ENCODE measurements around the gene ZFP64. TPM values are rescaled to one million over a fixed set of nuclear protein-coding genes. Genes with fewer than 3 reads are reported as not detected.
"Not testable (repeated sequence)": the region's sequence is repeated elsewhere in the genome, so short reads cannot be mapped to it uniquely, and the experiment has no call there.

Gene ZFP64
- total RNA-seq, 1 experiment from 2014 or later, result 16.0 TPM

DNA sequence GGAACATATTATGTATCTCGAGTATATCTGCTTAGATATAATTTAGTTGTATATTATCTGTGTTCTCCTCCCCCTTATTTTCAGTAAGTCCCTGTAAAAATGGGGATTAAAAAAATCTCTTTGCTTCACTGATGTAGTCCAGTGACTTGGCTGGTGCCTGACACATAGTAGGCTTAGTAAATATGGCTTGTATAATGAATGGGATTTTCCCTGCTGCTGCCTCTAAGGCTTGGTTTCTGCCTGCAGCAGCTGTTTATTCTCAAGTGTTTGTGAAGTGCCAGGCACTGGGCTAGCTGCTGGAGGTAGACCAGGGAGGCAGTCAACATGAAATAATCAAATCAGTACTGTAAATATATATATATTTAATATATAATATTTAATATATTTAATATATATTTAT, 1.6 kb upstream of the ZFP64 start:
- ATAC-seq (no peak), DNase-seq (ENCODE audit: low read depth, low spot score) (no peak)
- Histone ChIP-seq H3K27me3 (ENCODE audit: insufficient read depth, low read length) (no peaks in the 10 kb centered on the region), H3K27ac (ENCODE audit: low read depth, low read length) (no peak overlapping the region), H3K9me2 (ENCODE audit: insufficient read depth) (no peaks in the 10 kb centered on the region), H3K36me3 (ENCODE audit: control insufficient read depth in 1 of 2, insufficient read depth in 2 of 2, low read length in 2 of 2) (no peaks in the 10 kb centered on the region), H3K79me2 (ENCODE audit: insufficient read depth, low read length) (peaks cover 19% of the 10 kb centered on the region), H2AFZ (ENCODE audit: low read depth, low read length, poor library complexity, severe bottlenecking) (no peak overlapping the region), H3K4me1 (ENCODE audit: control insufficient read depth in 1 of 2, insufficient read depth in 2 of 2, low read length in 2 of 2) (peaks cover 7 to 14% of the 10 kb centered on the region in 2 experiments; a peak in 3 of 4 replicates), H3K4me2 (ENCODE audit: low read length) (peak overlapping the region; percentile 84), H3K9ac (ENCODE audit: low read length) (no peak overlapping the region), H4K20me1 (ENCODE audit: insufficient read depth) (no peaks in the 10 kb centered on the region; the same call in 1 of the 2 replicates), H3K9me3 (ENCODE audit: control insufficient read depth in 1 of 2, insufficient read depth in 1 of 2, low read depth in 1 of 2, low read length in 2 of 2) (no peaks in the 10 kb centered on the region), H3K4me3 (replicated peaks in 1 of 2; ENCODE audit: low read depth in 1 of 2, low read length in 2 of 2) (no peak overlapping the region)
- RAD21 ChIA-PET (ENCODE audit: low non-redundant PET in 1 of 2, low total read pairs in 2 of 2, uncharacterized antibody in 2 of 2, unreplicated experiment in 2 of 2), result no interaction called here
- no TSS peak for BruUV-seq (replicated peaks)
- POLR2A ChIA-PET, result no interaction called here
- CTCF ChIA-PET, result interaction anchor here (0.7 kb wide), 1 partner anchor 109 kb away, joined by 3 read pairs; no protein-coding TSS in a partner anchor
- TF ChIP-seq JUND (IDR thresholded peaks at IDR 0.05), result no peak
- TF ChIP-seq ELF1 (IDR thresholded peaks at IDR 0.05; ENCODE audit: borderline replicate concordance, low read depth), result no peak
- TF ChIP-seq, protein P1, sequence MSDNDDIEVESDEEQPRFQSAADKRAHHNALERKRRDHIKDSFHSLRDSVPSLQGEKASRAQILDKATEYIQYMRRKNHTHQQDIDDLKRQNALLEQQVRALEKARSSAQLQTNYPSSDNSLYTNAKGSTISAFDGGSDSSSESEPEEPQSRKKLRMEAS (IDR thresholded peaks at IDR 0.05), result no peak
- TF ChIP-seq EGR1 (IDR thresholded peaks at IDR 0.05; ENCODE audit: low read depth), result no peak
- no peak for TF ChIP-seq TCF7L2 (IDR thresholded peaks at IDR 0.05; ENCODE audit: borderline replicate concordance, extremely low read depth, insufficient read depth, insufficient read length)
- no peak for TF ChIP-seq ZFX (IDR thresholded peaks at IDR 0.05)
- TF ChIP-seq, protein P2, sequence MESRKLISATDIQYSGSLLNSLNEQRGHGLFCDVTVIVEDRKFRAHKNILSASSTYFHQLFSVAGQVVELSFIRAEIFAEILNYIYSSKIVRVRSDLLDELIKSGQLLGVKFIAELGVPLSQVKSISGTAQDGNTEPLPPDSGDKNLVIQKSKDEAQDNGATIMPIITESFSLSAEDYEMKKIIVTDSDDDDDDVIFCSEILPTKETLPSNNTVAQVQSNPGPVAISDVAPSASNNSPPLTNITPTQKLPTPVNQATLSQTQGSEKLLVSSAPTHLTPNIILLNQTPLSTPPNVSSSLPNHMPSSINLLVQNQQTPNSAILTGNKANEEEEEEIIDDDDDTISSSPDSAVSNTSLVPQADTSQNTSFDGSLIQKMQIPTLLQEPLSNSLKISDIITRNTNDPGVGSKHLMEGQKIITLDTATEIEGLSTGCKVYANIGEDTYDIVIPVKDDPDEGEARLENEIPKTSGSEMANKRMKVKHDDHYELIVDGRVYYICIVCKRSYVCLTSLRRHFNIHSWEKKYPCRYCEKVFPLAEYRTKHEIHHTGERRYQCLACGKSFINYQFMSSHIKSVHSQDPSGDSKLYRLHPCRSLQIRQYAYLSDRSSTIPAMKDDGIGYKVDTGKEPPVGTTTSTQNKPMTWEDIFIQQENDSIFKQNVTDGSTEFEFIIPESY (IDR thresholded peaks at IDR 0.05; ENCODE audit: extremely low read depth, insufficient replicate concordance, low read length), result no peak
- no peak for TF ChIP-seq FOSL1 (IDR thresholded peaks at IDR 0.05; ENCODE audit: low read depth)
- no peak for TF ChIP-seq CEBPB (IDR thresholded peaks at IDR 0.05; ENCODE audit: low read depth)
- no peak for TF ChIP-seq ZNF274 (IDR thresholded peaks at IDR 0.05; ENCODE audit: low read depth, low read length)
- no peak for TF ChIP-seq EZH2 (IDR thresholded peaks at IDR 0.05)
- no peak for TF ChIP-seq SP1 (IDR thresholded peaks at IDR 0.05; ENCODE audit: low read depth)
- no peak for TF ChIP-seq YY1 (IDR thresholded peaks at IDR 0.05; ENCODE audit: extremely low read depth, insufficient replicate concordance, low read depth, low read length)
- TF ChIP-seq, protein P3, sequence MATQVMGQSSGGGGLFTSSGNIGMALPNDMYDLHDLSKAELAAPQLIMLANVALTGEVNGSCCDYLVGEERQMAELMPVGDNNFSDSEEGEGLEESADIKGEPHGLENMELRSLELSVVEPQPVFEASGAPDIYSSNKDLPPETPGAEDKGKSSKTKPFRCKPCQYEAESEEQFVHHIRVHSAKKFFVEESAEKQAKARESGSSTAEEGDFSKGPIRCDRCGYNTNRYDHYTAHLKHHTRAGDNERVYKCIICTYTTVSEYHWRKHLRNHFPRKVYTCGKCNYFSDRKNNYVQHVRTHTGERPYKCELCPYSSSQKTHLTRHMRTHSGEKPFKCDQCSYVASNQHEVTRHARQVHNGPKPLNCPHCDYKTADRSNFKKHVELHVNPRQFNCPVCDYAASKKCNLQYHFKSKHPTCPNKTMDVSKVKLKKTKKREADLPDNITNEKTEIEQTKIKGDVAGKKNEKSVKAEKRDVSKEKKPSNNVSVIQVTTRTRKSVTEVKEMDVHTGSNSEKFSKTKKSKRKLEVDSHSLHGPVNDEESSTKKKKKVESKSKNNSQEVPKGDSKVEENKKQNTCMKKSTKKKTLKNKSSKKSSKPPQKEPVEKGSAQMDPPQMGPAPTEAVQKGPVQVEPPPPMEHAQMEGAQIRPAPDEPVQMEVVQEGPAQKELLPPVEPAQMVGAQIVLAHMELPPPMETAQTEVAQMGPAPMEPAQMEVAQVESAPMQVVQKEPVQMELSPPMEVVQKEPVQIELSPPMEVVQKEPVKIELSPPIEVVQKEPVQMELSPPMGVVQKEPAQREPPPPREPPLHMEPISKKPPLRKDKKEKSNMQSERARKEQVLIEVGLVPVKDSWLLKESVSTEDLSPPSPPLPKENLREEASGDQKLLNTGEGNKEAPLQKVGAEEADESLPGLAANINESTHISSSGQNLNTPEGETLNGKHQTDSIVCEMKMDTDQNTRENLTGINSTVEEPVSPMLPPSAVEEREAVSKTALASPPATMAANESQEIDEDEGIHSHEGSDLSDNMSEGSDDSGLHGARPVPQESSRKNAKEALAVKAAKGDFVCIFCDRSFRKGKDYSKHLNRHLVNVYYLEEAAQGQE (IDR thresholded peaks at IDR 0.05; ENCODE audit: low read depth), result no peak
- TF ChIP-seq POLR2A (IDR thresholded peaks at IDR 0.05; ENCODE audit: borderline replicate concordance, extremely low read depth, insufficient read depth, insufficient read length), result no peak
- intact Hi-C loops (cut with micrococcal nuclease), result no loop called here

DNA sequence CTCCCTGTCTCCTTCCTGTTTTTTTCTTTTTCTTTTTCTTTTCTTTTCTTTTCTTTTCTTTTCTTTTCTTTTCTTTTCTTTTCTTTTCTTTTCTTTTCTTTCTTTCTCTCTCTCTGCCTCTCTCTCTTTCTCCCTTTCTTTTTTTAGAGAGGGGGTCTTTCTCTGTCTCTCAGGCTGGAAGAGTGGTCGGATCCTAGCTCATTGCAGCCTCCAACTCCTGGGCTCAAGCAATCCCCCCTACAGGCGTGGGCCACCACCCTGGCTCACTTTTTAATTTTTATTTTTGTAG, 1.1 kb upstream of the ZFP64 start:
- Histone ChIP-seq H3K27ac (ENCODE audit: low read depth, low read length) (peak overlapping the region; percentile 92), H3K4me1 (ENCODE audit: control insufficient read depth in 1 of 2, insufficient read depth in 2 of 2, low read length in 2 of 2) (peaks cover 7 to 14% of the 10 kb centered on the region in 2 experiments; a peak in 3 of 4 replicates), H3K4me2 (ENCODE audit: low read length) (peak overlapping the region; percentile 84), H3K9ac (ENCODE audit: low read length) (peak overlapping the region; percentile 87), H3K79me2 (ENCODE audit: insufficient read depth, low read length) (peaks cover 23% of the 10 kb centered on the region), H3K4me3 (replicated peaks in 1 of 2; ENCODE audit: low read depth in 1 of 2, low read length in 2 of 2) (peak overlapping the region; percentile 68 to 76)
- H3K9me3 ChIP-seq (ENCODE audit: control insufficient read depth in 1 of 2, insufficient read depth in 1 of 2, low read depth in 1 of 2, low read length in 2 of 2); POLR2A ChIA-PET; H3K27me3 ChIP-seq (ENCODE audit: insufficient read depth, low read length); RAD21 ChIA-PET (ENCODE audit: low non-redundant PET in 1 of 2, low total read pairs in 2 of 2, uncharacterized antibody in 2 of 2, unreplicated experiment in 2 of 2); H3K36me3 ChIP-seq (ENCODE audit: control insufficient read depth in 1 of 2, insufficient read depth in 2 of 2, low read length in 2 of 2); DNase-seq (ENCODE audit: low read depth, low spot score); intact Hi-C loops (cut with micrococcal nuclease); BruUV-seq (replicated peaks); ATAC-seq; H2AFZ ChIP-seq (ENCODE audit: low read depth, low read length, poor library complexity, severe bottlenecking); H3K9me2 ChIP-seq (ENCODE audit: insufficient read depth); H4K20me1 ChIP-seq (ENCODE audit: insufficient read depth): not testable (repeated sequence)
- CTCF ChIA-PET, result interaction anchor here (0.7 to 1.4 kb wide), 2 partner anchors 108 to 120 kb away, joined by 3 to 4 read pairs; no protein-coding TSS in a partner anchor

Measured in HCT116 (cell line).